HG03442 (cell line): ENCODE data around the gene C10orf95.

ENCODE experiments used
- ATAC-seq: cut with Tn5 transposase; IDR thresholded peaks from one replicate; pipeline ENCODE4 v1.9.1; 2021; ENCODE audit warnings: mild to moderate bottlenecking, moderate library complexity; ENCODE audit not compliant: unreplicated experiment

Gene C10orf95

GRCh38 chr10:102416695-102417094 lies 34.6 kb downstream of the C10orf95 start:
- ATAC-seq, result no peak

GRCh38 chr10:102416283-102416682 lies 35.1 kb downstream of the C10orf95 start:
- ATAC-seq, result no peak

GRCh38 chr10:102414749-102415148 lies 36.6 kb downstream of the C10orf95 start:
- no peak for ATAC-seq

- no peak for ATAC-seq
Measured at GRCh38 chr10:102413806-102414561, 37.4 kb downstream of the C10orf95 start.

GRCh38 chr10:102413053-102413705 lies 38.2 kb downstream of the C10orf95 start:
- ATAC-seq, result no peak

- no peak for ATAC-seq
Measured at GRCh38 chr10:102412293-102412692, 39.0 kb downstream of the C10orf95 start.

GRCh38 chr10:102411341-102412255 lies 39.7 kb downstream of the C10orf95 start:
- ATAC-seq, result no peak

GRCh38 chr10:102410429-102411073 lies 40.8 kb downstream of the C10orf95 start:
- no peak for ATAC-seq

- no peak for ATAC-seq
Measured at GRCh38 chr10:102409604-102410428, 41.5 kb downstream of the C10orf95 start.

- no peak for ATAC-seq
Measured at GRCh38 chr10:102408728-102409603, 42.4 kb downstream of the C10orf95 start.

- ATAC-seq, result no peak
Measured at GRCh38 chr10:102408131-102408727, 43.1 kb downstream of the C10orf95 start.

- ATAC-seq, result no peak
Measured at GRCh38 chr10:102407425-102408130, 43.8 kb downstream of the C10orf95 start.

GRCh38 chr10:102406815-102407214 lies 44.5 kb downstream of the C10orf95 start:
- ATAC-seq, result no peak

GRCh38 chr10:102405632-102406031 lies 45.7 kb downstream of the C10orf95 start:
- ATAC-seq, result no peak

- ATAC-seq, result no peak
Measured at GRCh38 chr10:102405108-102405571, 46.2 kb downstream of the C10orf95 start.

- no peak for ATAC-seq
Measured at GRCh38 chr10:102404361-102405107, 46.8 kb downstream of the C10orf95 start.

- no peak for ATAC-seq
Measured at GRCh38 chr10:102403115-102403514, 48.2 kb downstream of the C10orf95 start.
